SHP77 treated with DMSO at 0.1 percent for 48 hours (cell line): ENCODE data around the gene ADRM1.

Experiments
- DNase-seq: peaks from one replicate; lab custom pipeline; 2025; lab: John Stamatoyannopoulos, UW

Gene ADRM1

DNA sequence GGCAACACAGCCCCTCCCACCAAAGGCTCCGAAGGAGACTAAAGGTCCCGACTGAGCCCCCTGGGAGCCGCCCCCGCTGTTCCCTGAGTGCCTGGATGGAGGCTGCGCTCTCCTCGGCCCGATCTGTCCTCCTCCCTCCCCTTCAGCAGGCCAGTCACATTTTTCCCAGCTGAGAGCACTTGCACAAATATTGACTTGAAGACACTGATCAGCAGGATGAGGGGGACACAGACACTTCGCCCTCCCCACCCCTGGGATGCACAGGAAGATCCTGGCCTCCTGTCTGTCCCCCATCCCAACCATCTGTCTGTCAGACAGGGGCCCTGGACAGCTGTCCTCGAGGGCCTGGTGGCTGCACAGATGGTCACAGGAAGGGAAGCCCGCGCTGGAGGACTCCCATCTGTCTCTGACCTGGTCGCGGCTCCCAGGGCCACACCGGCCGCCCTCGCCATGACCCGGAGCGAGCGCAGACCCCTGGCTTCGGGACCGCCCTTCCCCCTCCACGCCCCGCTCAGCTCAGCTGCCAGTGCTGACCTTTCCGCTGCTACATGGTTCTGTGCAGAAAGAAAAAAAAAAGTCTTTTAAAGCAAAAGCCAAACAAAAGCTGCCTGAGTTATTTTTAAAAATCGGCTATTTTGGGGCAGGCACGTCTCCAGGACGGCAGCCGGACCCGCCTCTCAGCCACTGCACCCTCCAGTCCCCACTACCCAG, 53.2 kb downstream of the ADRM1 start:
- DNase-seq = peak; percentile 87

DNA sequence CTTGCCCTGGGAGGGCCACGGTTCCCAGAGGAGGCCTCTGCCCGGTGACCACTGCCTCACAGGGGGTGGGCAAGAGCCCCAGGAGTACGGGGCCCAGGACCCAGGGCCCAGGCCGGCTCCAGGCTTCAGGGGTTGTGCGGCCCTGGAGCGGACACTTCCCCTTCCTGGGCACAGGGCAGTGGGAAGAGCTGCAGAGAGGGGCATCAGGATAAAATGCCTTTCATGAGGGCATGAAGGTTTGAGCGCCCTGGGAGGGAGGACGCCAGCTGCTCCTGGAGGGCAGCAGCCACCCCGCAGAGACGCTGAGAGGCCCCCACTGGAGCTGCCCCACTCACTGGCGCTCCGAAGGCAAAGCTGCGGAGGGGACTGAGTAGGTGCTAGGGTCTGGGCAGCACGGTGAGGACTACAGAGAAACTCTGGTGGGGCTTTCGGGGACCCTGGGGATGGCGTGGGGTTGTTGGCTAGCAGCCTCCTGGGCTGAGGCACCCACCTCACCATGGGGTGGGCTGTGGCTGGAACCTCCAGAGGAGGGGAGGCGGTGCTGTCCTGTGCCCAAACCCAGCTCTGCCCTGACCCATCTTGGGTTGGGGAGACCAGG, 53.9 kb downstream of the ADRM1 start:
- DNase-seq = no peak

DNA sequence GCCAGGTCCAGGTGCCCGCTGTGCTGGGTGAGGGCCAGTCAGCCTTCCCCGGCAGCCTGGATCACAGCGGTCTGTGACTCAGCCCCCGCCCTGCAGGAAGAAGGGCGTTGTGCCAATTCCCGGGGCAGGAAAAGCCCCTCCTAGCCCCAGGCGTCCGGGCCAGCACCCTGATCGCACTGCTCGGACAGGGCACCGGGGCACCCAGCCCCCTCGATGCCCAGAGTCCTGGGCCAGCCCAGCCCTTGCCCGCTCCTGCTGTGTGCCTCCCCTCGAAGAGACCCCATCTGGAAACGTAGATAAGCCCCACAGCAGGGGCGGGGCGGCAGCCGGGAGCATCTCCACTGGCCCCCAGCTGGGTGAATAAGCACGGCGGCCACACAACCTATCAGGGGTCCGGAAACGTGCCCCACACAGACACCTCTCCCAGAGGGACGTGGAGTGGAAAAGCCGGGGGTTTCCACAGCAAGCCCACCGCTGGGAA, 54.4 kb downstream of the ADRM1 start:
- DNase-seq = no peak

DNA sequence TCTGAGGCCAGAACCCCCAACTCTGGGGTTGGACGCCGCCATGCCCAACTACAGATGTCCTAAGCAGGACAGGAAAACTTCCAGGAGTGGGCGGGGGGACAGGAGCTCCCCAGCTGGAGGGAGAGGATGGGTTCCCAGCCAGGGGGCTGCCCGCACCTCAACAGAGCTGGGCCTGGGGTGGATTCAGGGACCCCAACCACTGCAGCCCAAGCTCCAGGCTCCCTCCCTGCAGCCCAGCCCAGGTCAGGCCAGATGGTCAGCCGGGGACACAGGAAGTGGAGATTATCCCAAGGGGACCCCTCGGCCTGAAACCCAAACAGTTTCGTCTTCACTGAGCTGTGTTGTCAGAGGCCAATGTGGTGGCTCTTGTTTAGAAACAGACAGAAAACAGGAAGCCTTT, 54.9 kb downstream of the ADRM1 start:
- DNase-seq = no peak
